ENCODE measurements around the gene SCN3B. TPM values are rescaled to one million over a fixed set of nuclear protein-coding genes. Genes with fewer than 3 reads are reported as not detected.

SCN3B gene
- total and polyA plus RNA-seq, 2 of the 4 experiments (the other 2 are of a cell fraction) = under 0.01 to 0.03 TPM

GRCh38 chr11:123594921-123595320 is 59.5 kb downstream of the SCN3B start:
- Histone ChIP-seq H3K9me3 (ENCODE audit: control insufficient read depth, insufficient read depth, low read length) (no peaks in the 10 kb centered on the region), H4K5ac (ENCODE audit: low read depth, low read length) (no peak overlapping the region), H3K9me1 (ENCODE audit: insufficient read depth, low read length) (peaks cover 3% of the 10 kb centered on the region; the same call in 1 of the 2 replicates), H3K27ac (ENCODE audit: insufficient read depth, low read length) (no peak overlapping the region), H2BK15ac (ENCODE audit: low read depth, low read length) (no peak overlapping the region), H3K4ac (ENCODE audit: low read depth, low read length) (no peak overlapping the region), H4K20me1 (ENCODE audit: insufficient read depth, low read length) (no peaks in the 10 kb centered on the region), H2BK20ac (ENCODE audit: low read depth, low read length) (no peak overlapping the region), H3K27me3 (ENCODE audit: control insufficient read depth, insufficient read depth, low read length) (no peaks in the 10 kb centered on the region), H3K23ac (ENCODE audit: low read depth, low read length) (no peak overlapping the region), H2AK5ac (ENCODE audit: low read depth, low read length) (no peak overlapping the region), H2AFZ (replicated peaks; ENCODE audit: low read length, poor library complexity) (no peak overlapping the region), H2BK120ac (ENCODE audit: low read depth, low read length) (no peak overlapping the region), H4K8ac (ENCODE audit: low read depth in 2 of 2, low read length in 2 of 2) (no peak overlapping the region), H3K14ac (replicated peaks; ENCODE audit: low read depth, low read length) (no peak overlapping the region), H4K91ac (ENCODE audit: insufficient read depth, low read depth, low read length) (no peak overlapping the region), H3K18ac (ENCODE audit: low read depth, low read length) (no peak overlapping the region), H3K56ac (ENCODE audit: extremely low read depth, insufficient read depth, low read length) (no peak overlapping the region), H2BK5ac (ENCODE audit: low read depth, low read length, poor library complexity, severe bottlenecking) (no peak overlapping the region), H2AK9ac (replicated peaks; ENCODE audit: low read depth, low read length, poor library complexity) (no peak overlapping the region), H3K4me1 (ENCODE audit: control insufficient read depth, insufficient read depth, low read length) (peaks cover 6% of the 10 kb centered on the region), H3K4me2 (ENCODE audit: low read depth, low read length) (no peak overlapping the region), H3K79me1 (ENCODE audit: low read depth in 1 of 2, low read length in 2 of 2) (no peaks in the 10 kb centered on the region), H3K9ac (ENCODE audit: low read depth, low read length) (no peak overlapping the region), H3K36me3 (ENCODE audit: control insufficient read depth, insufficient read depth, low read length) (no peaks in the 10 kb centered on the region; the same call in 1 of the 2 replicates), H3K4me3 (ENCODE audit: insufficient read depth, low read depth, low read length) (no peak overlapping the region)
- TF ChIP-seq FOS (IDR thresholded peaks at IDR 0.05; ENCODE audit: low read depth, low read length) (no peak), MAFK (IDR thresholded peaks at IDR 0.05; ENCODE audit: low read depth, low read length) (no peak)
- ChIA-PET POLR2A (ENCODE audit: unreplicated experiment) (no interaction called here), CTCF (no interaction called here)
- WGBS, 2 experiments (ENCODE audit: extremely low coverage in 2 of 2, insufficient read length in 1 of 2) = no CpG with 5 or more reads among the region's 4 CpGs
- no TSS peak for BruUV-seq (replicated peaks)
- dilution Hi-C loops (cut with HindIII; ENCODE audit: low sequenced_read_pairs, unreplicated experiment) = no loop called here
- intact Hi-C loops (cut with micrococcal nuclease) = no loop called here
- DNase-seq = no peak
- no peak for ATAC-seq (ENCODE audit: low read depth)
- in situ Hi-C loops (cut with MboI; ENCODE audit: low sequenced_read_pairs) = no loop called here
